ENCODE measurements around the gene ZBTB7A. TPM values are rescaled to one million over a fixed set of nuclear protein-coding genes. Genes with fewer than 3 reads are reported as not detected.
A peak's percentile ranks its signal among the peaks of the same experiment; 100 is the strongest.

ZBTB7A gene
- total RNA-seq, 2 experiments from 2014 or later, result 46.6 TPM

DNA sequence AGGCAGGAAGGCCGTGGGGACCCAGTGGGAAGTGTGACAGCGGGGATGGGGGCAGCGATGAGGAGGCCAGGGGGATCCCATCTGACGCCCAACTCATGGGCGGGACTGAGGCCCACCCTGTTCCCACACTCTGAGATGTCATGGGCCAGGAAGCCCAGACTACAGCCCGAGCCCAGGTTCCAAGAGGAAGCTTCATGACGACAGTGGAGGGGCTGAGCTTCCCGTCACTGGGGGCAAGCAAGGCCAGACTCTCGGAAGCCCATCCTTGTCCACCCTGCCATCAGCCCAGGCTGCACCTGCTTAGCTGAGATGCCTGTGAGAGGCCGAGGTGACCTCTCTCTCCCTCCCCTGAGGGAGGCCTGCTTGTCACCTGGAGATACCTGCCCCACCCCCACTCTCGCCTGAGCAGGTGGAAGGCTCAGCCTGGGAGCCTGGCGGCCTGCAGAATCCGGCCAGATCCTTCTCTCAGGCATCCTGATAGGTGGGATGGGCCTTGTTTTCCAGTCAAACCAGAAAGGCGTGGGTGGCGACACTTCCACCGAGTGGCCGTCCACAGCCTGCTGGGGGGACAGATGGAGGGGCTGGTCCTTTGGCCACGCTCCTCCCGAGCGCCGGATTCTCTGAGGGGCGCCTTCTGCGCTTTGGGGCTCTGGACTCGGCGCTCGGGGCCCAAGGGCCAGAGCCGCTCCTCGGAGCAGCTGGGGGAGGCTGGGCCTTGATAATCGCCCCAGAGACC, 4.8 kb downstream of the ZBTB7A start:
- H3K9me3 Mint-ChIP-seq, result no peaks in the 10 kb centered on the region
- intact Hi-C loops (cut with micrococcal nuclease), result no loop called here
- TF ChIP-seq, protein P1, sequence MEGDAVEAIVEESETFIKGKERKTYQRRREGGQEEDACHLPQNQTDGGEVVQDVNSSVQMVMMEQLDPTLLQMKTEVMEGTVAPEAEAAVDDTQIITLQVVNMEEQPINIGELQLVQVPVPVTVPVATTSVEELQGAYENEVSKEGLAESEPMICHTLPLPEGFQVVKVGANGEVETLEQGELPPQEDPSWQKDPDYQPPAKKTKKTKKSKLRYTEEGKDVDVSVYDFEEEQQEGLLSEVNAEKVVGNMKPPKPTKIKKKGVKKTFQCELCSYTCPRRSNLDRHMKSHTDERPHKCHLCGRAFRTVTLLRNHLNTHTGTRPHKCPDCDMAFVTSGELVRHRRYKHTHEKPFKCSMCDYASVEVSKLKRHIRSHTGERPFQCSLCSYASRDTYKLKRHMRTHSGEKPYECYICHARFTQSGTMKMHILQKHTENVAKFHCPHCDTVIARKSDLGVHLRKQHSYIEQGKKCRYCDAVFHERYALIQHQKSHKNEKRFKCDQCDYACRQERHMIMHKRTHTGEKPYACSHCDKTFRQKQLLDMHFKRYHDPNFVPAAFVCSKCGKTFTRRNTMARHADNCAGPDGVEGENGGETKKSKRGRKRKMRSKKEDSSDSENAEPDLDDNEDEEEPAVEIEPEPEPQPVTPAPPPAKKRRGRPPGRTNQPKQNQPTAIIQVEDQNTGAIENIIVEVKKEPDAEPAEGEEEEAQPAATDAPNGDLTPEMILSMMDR (IDR thresholded peaks at IDR 0.05), result no peak
- POLR2A ChIA-PET, result interaction anchor here (1.0 kb wide), 1 partner anchor 22 kb away, joined by 3 read pairs; no protein-coding TSS in a partner anchor
- no peaks in the 10 kb centered on the region for H3K27me3 Mint-ChIP-seq
- H3K27ac Mint-ChIP-seq, result peak overlapping the region; percentile 68
- H3K4me3 Mint-ChIP-seq, result peak overlapping the region; percentile 89
- CTCF ChIA-PET, result interaction anchor here (0.6 kb wide), 1 partner anchor 78 kb away, joined by 3 read pairs; no protein-coding TSS in a partner anchor
- no peak for ATAC-seq
- peaks cover 43% of the 10 kb centered on the region for H3K4me1 Mint-ChIP-seq (ENCODE audit: low read depth)
- no peak for DNase-seq
- H3K36me3 Mint-ChIP-seq (ENCODE audit: low read depth), result peaks cover 20% of the 10 kb centered on the region

DNA sequence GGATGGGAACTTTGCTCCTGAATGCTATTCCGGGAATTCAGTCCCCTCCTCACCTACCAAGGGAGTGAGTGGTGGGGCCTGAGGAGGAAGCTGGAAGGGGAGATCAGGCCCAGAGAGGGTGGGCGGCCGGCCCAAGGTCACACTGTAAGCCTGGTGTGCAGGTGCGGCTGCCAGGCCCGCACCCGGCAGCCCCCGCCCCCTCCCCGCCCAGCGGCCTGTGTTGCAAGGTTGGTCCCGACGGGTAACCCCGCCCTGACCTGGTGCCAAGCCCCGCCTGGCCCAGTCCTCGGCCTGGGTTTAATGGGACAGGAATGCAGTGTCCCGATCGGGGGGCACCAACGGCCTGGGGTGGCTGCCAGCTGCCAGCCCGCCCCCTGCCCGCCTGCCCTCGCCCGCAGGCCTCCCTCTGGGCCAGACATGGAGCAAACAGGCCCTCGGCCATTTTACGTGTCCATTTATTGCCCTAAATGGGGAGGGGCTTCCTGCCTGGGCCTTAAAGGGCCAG, 5.5 kb downstream of the ZBTB7A start:
- Mint-ChIP-seq H3K27me3 (no peaks in the 10 kb centered on the region), H3K4me3 (peak overlapping the region; percentile 73), H3K9me3 (no peaks in the 10 kb centered on the region), H3K27ac (peak overlapping the region; percentile 90), H3K36me3 (ENCODE audit: low read depth) (peaks cover 21% of the 10 kb centered on the region), H3K4me1 (ENCODE audit: low read depth) (peaks cover 43% of the 10 kb centered on the region)
- CTCF ChIA-PET, result interaction anchor here (0.6 kb wide), 1 partner anchor 79 kb away, joined by 3 read pairs; no protein-coding TSS in a partner anchor
- ATAC-seq (no peak), DNase-seq (peak; percentile 57)
- POLR2A ChIA-PET, result interaction anchor here (0.8 to 0.9 kb wide), 2 partner anchors 21 to 53 kb away, joined by 3 read pairs; no protein-coding TSS in a partner anchor
- TF ChIP-seq, protein P1 (IDR thresholded peaks at IDR 0.05), result no peak
- intact Hi-C loops (cut with micrococcal nuclease), result no loop called here

DNA sequence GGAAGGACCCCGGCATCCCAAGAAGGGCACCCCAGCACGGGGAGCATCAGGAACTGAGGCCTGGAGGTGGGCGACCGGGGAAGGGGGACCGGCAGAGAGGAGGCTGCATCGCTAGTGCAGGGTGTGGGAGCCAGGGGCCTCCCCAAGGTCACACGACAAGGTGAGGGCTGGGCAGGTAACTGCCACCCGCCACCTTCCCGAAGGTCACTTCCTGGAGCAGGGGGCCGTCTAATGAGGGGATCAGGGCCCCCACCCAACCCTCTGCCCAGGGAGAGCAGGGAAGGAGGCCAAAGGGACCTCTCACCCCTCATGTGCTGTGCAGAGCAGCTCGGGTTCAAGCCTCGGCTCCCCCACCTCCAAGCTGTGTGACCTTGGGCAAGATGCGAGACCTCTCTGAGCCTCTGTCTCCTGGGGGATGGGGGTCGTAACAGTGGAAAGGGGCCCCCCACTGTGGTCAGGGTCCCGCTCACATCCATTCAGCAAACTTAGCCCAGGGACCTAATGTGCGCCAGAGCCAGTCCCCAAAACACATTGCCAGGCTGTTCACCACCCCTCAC, 6.0 kb downstream of the ZBTB7A start:
- DNase-seq, result no peak
- intact Hi-C loops (cut with micrococcal nuclease), result no loop called here
- Mint-ChIP-seq H3K9me3 (no peaks in the 10 kb centered on the region), H3K27ac (peak overlapping the region; percentile 90), H3K36me3 (ENCODE audit: low read depth) (peaks cover 26% of the 10 kb centered on the region), H3K4me3 (peak overlapping the region; percentile 73), H3K4me1 (ENCODE audit: low read depth) (peaks cover 46% of the 10 kb centered on the region), H3K27me3 (no peaks in the 10 kb centered on the region)
- no peak for ATAC-seq
- TF ChIP-seq, protein P1 (IDR thresholded peaks at IDR 0.05), result no peak
- POLR2A ChIA-PET, result interaction anchor here (0.8 to 2.6 kb wide), 3 partner anchors 15 to 53 kb away, joined by 3 to 5 read pairs (median 3); no protein-coding TSS in a partner anchor
- CTCF ChIA-PET, result no interaction called here

DNA sequence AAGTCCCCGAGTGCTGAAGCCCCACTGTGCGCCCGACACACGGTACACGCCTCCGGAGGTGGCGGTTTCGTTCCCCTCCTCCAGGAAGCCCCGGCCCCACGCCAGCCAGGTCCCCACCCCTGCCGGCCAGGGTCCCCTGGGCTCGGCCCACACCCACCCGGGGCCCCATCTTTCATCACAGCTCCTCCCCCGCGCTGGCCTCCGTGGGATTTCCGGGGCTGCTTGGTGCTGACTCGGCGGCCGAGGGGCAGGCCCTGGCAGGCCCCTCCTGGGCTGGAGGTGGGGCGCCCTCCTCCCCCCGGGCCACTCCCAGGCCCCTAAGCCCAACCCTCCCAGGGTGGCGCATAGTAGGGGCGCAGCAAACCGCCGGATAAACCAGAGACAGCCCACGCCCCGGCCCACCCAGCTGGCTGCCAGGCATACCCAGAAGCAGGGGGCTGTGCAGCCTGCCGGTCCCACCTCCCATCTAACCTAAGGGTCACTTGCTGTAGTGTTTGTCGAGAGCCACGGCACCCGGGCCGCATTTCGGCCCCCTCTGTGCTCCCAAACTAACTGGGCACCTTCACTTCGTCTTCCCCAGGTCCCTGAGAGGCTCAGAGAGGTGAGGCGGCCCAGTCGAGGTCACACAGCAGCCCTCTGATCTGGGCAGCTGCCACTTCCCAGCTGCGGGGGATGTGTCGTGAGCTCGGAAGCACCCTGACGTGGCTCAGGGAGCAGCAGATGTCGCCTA, 6.6 kb downstream of the ZBTB7A start:
- POLR2A ChIA-PET, result interaction anchor here (0.8 to 2.6 kb wide), 3 partner anchors 15 to 54 kb away, joined by 3 to 5 read pairs (median 3); no protein-coding TSS in a partner anchor
- CTCF ChIA-PET, result no interaction called here

More for the DNA sequence above, 6.6 kb downstream of the ZBTB7A start:
- Mint-ChIP-seq H3K27me3 (no peaks in the 10 kb centered on the region), H3K4me3 (peak overlapping the region; percentile 73), H3K9me3 (no peaks in the 10 kb centered on the region), H3K27ac (peak overlapping the region; percentile 90), H3K4me1 (ENCODE audit: low read depth) (peaks cover 47% of the 10 kb centered on the region), H3K36me3 (ENCODE audit: low read depth) (peaks cover 32% of the 10 kb centered on the region)
- DNase-seq, result peak; percentile 83
- intact Hi-C loops (cut with micrococcal nuclease), result no loop called here
- TF ChIP-seq, protein P1 (IDR thresholded peaks at IDR 0.05), result no peak
- peak; percentile 65 for ATAC-seq

Data from activated CD8-positive, alpha-beta T cell treated with anti-CD3 and anti-CD28 coated beads for 36 hours (primary cell).